ENCODE measurements around the gene C18orf63.
"Not testable (repeated sequence)": the region's sequence is repeated elsewhere in the genome, so short reads cannot be mapped to it uniquely, and the experiment has no call there.

Gene C18orf63

DNA sequence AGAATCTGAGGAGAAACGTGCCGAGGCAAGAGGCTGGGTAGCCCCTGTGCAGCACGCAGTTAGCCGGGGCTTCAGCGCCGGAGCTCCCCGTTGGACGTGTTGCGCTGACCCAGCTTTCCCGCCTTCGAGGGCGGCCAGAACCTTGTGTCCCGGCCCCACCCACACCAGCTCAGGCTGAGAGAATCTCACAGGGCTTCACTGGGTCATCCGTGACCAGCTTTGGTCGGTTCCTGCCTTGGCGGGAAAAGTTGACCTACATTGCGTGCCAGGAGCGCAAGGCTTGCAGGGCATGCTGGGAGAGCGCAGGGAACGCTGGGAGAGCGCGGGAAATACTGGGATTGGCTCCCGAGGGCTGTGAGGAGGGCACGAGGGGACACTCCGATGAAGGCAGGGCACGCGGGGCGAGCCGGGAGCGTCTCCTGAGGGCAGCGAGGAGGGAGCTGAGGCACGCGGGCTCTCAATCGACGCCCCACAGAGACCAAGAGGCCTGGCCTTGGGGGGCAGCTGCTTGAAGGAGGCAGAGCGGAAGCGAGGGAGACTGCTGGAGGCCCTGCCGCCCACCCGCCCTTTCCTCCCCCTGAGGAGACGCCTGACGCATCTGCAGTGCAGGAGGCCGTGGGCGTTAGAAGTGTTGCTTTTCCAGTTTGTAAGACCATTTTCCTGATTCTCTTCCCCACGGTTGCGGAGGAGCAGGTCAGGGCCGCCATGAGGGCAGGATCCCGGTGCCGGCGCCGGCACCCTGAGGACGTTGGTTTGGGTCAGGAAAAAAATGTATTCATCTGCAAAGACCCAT lies at the start of gene C18orf63:
C18orf63 (plus strand) TSS at position 376 of the 793 bp plus-strand sequence. CDS start 2,027 bp downstream, outside the sequence.
- no peak for DNase-seq

DNA sequence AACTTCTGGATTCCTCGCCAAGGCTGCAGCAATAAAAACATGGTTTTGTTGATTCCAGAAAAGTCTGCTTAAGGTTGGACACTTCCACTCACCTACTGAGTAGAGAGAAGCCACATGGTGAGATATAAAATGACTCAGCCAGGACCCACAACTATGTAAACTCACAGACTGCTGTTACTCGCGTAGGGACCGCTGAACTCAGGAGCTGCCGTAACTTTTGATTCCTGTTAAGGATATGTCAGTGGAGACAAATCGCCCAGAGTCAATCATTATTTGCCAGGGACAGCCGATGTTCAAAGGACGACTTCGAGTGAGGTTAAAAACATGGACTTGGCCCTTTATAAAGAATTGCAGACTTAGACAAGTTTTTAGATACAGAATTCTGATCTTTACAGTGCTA lies 49.5 kb upstream of the C18orf63 start:
- no peak for DNase-seq

DNA sequence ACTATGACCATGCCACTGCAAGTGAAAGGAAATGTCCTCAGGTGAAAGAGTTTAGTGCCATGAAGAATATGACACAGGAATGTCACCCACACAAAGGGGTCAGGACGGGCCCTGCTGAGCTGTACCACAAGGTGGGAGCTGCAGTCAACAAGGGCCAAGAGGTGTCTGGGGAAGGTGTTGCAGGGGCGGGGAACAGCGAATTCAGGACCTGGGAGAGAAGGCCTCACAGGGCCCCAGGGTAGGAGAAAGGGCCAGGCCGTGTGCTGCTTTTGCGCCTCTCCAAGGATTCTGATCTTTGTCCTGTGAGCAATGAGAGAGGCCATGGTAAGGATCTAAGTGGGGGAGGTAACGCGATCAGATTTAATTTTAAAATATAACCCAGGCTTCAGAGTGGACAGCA lies 47.5 kb upstream of the C18orf63 start:
- no peak for DNase-seq

DNA sequence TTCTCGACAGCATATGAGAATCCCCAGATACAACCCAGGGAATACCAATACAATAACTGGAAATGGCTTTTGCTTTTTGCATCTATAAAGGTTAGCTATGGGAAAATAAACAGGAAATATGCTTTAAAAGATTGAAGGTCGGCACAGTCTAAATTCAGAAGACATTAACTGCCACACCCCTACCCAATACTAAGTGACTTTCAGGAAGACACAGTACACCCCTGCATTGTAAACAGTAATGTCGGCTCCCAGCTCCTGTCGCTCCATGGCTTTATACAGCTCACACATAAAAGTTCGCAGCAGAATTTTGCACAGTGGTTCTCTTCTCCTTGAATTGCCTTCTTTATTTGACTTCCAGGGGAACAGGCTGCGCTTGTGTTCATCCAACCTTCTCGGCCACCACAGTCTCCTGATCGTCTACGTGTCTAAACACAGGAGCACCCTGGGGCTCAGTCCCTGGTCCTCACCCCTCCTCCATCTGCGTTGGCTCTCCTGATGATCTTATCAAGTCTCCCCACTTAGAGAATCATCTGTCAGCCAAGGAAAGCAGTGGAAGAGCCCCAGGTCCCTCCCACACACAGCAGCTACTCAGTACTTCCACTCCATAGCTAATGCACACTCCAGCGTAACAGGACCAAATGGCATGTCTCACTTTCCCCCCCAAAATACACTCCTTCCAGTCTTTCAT lies 46.6 kb upstream of the C18orf63 start:
- DNase-seq: no peak

DNA sequence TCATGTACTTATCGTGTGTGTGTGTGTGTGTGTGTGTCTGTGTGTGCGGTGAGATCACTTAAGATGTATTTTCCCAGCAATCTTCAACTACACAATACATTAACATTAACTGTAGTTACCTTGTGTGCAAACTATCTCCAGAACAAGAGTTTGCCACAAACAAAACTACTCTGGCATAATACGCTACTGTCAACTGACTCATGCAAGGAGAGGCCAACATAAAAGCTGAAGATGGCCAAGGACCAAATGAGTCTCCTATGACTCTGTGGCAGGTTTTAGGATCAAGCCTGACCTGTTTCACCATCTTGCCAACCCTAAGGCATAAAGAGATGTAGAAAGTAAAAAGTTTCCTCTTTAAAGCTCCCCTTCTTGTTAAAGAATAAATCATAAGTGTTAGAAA lies 44.0 kb upstream of the C18orf63 start:
- no peak for DNase-seq

DNA sequence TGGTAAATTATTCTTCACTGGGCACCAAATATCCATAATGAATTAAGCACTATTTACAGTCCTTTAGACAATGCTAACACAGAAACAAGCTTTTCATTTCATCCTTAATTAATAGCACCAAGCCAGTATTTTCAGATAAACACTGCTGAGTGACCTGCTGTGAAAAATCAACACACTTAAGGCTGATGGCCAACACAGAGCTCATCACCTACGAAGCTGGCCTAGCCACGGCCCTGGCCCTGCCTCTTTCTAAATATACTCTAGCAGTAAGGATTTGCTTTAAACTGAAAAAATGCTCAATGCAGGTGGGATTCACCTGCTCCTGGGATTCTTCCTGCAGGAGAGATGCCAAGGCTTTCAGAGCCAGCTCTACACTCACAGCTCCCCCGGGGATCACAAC lies 42.2 kb upstream of the C18orf63 start:
- DNase-seq: no peak

DNA sequence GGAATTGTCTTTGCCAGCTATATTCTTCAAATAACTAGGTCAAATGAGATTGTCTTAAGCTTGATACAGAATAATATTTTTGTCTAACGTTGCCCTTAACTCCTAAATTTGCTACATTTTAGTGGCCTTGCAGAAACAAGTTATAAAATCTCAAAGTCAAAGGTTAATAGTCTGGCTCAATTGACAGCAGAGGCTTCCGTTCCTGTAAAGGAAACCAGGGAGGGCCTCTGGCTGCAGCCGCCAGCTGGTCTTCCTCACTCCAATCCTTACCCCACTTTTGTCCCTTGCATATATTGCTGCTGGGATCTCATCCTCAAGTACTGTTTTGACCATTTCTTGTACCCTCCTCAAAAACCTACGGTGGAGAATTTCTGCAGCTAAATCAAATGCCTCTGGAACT lies 40.9 kb upstream of the C18orf63 start:
- DNase-seq: no peak

DNA sequence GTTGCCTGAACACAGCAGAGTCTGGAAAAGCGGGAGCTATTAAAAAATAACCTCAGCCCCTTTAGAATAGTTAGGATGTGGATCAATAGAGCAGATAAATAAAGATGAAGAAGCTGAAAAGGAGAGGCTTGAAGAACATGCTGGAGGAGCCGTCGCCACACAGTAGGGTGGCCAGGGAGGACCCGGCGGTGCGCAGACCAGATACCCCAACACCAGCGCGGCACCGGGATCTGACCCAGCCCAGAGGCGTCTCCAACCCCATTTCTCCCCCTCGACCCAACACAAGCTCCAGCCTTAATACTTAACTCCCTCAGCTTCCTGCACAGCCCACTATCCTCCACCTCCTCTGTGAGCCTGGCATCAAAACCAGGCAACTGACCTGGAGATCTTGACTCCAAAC lies 39.9 kb upstream of the C18orf63 start:
- no peak for DNase-seq

DNA sequence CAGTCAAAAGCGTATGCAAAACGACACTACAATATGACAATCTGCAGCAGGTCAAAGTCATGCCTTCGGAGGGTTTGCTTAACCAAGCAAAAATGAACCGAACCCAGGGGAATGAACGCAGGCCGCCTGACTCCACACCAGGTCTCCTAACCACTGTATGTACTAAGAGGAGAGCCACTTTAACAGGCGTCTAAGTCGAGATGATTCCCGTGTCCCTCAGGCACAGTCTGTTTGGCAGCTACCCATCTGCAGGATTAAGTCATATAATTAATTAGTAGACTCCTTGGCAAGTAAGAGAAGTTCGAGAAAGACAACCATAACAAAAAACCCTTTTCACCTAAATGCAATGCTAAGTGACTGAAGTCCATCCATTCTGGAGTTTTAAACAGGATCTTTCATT lies 39.0 kb upstream of the C18orf63 start:
- no peak for DNase-seq

DNA sequence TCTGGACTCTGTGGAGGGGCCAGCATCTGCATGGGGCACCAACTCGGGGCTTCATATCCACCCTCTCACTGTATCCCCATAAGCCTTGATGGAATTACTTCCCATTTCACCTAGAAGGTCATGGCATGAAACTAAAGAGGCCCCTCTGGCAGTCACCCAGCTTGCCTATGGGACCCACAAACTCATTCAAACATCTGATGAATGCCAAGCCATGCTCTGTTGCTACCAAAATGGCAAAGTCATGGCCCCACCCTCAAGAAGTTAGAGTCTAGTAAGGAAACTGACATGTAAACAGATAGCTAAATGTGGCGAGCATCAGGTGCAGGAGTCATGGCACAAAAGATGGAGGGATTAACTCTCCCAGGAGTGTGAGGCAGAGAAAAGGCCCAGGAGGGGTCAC lies 38.3 kb upstream of the C18orf63 start:
- no peak for DNase-seq

DNA sequence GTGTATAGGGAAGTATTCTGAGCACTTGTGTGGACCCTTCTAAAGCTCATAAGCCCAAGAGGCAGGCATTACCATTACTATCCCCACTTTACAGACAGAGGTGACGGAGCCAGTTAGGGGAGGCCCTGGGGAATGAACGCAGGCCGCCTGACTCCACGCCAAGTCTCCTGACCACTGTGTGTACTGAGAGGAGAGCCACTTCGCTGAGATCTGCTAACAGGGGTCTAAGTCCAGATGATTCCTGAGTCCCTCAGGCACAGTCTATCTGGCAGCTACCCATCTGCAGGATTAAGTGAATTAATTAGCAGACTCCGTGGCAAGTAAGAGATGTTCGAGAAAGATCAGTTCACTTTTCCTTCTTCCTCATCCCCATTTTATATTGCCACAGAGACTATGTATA lies 37.6 kb upstream of the C18orf63 start:
- no peak for DNase-seq

DNA sequence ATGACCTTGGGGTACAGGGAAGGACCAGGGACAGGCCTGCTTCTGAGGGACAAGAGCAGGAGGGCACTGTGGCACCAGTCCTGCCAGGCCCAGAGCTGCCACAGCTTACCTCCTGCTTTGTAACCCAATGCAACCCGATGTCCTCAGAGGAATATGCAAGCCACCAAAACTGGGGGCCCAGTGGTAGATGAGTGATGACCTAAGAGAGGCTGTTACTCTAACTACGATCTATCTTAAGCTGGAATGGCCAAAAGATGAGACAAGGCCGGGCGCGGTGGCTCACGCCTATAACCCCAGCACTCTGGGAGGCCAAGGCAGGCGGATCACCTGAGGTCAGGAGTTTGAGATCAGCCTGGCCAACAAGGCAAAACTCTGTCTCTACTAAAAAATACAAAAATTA lies 36.7 kb upstream of the C18orf63 start:
- no peak for DNase-seq

DNA sequence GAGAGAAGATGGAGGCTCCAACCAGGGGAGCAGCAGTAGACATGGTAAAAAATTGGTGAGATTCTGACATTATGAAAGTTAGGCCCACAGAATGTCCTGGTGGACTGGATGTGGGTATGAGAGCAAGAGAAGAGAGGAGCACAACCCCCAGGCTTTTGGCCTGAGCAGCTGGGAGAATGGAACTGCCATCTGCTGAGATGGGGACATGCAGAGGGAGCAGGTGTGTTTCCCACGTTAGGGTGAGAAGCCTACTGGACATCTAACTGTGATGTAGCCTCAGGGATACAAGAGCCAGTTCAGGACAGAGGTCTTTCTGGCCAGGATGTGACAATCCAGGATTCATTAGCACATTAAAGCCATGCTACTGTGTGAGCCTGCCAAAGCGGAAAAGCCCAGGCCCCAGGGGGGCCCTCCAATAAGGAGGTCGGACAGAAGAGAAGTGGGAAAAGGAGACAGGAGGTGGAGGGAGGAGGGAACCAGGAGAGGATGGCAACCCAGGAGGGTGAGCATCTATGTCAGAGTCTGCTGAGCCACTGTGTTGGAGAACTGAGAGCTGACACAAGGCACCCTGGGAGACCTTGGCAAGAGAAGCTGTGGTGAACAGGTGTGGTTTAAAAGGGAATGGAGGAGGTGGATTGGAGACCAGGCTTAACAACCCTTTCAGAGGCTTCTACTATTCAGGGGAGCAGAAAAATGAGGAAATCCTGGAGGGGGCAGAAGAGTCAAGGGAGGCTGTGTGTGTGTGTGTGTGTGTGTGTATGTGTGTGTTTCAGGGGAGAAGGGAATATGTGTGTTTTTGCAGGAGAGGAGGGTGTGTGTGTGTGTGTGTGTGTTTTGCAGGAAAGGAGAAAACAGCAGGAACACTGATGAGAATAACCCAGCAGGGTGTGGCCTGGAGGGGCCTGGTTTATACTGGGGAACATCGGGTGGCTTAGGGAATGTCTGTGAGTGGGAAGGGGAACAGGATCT lies 34.3 kb upstream of the C18orf63 start:
- DNase-seq: no peak

DNA sequence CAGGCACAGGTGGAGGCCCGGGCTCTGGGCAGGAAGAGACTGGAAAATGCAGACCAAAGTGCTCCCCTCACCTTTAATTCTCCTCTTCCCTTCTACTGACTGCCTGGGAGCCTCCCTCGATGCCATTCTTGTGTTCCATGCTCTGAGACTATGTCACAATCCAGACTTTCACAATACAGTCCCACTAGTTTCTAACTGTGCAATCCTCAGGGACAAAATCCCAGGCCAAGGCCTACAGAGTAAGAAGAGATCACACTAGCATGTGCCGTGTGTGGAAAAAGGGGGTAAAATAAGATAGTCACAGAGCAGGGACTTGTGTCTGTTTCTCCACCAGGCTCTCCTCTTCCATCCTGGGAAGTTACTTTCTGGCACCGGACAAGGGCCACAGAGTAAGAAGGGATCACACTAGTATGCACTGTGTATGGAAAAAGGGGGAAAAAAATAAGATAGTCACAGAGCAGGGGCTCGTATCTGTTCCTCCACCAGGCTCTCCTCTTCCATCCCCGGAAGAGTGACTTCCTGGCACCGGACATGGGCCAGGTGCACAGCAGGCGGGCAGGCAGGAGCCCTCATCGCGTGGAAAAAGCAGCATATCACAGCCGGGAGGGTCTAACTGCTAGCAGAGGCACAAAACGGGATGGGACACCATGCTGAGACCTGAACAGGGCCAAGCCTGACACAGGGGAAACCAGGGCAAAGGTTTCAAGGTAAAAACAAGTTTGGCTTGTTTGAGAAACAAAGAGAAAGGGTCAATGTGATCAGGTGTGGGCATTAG lies 33.5 kb upstream of the C18orf63 start:
- no peak for DNase-seq

DNA sequence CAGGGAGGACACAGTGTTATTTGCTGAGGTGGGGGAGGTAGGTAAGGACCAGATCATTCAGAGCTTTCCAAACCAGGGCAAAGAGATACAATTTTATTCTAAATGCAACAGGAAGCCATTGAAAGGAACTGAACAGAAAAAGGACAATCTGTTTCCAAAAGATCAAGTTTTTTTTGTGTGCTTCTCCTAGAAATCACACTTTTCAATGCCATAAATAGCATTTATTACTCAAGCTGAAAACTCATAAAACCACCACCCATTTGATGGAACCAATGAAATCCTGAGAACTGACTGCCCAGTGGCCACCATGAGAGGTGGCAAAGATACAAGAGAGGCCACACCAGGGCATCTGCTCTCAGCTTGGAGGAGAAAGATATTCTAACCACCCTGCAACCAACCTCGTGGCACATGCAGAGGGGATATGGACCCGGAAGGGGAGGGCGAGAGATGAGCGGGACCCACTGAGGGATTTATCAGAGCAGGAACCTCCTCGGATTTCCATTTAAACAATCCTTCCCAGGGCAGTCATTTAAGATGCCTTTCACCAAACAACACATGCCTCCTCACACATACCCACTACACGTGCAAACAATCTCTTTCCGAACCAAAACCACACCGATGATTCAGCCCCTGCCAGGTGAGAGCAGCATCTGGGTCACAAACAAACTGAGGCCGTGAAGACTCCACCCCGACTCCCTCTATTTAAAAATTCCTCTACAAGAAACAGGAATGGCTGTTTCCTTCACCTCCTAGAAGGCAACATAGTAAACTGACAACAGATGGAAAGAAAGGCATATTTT lies 32.7 kb upstream of the C18orf63 start:
- no peak for DNase-seq

DNA sequence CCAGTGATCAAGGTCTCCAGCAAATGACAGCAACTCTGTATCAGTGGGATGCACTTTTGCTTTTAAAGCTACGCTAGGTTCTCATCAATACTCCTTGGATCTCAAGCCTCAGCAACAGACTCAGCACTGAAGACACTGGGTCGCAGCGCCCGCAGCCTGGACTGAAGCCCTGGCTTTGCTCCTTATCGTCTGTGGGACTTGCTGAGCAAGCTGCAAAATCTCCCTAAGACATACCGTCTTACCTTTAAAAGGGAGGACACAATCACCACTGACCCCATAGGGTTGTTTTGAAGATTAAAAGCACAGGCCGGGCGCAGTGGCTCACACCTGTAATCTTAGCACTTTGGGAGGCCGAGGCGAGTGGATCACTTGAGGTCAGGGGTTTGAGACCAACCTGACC lies 32.0 kb upstream of the C18orf63 start:
- DNase-seq: no peak

DNA sequence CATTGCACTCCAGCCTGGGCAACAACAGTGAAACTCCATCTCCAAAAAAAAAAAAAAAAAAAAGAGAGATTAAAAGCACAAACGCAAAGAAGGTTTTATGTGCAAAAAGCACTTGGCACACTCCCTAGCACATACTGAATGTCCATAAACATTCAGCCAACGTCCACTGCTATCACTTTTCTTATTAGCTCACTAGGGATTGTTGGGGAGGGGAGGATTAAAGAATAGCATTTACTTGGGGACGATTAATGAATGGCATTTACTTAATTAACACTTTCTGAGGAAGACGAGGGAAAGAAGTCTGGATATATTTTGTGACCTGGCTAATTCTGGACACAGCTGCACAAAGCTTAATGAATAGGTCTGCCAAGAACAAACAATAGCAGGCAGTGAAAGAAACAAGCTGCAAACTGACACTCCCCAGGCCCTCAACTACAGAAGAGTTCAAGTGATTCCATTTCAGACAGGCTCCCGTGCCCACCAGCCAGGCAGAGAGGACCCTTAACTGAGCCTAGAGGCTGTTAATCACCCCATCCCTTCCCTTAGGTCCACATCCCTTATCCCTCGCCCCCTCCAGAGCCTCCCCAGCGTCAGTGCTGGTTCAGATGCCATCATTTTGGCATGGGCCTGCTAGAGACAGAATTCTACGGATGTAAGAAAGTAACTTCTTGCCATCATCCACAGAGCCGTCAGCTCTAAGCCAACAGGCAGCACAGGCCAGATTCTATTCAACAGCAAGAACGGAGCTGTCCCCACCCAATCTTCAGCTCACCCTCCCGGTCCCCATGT lies 31.3 kb upstream of the C18orf63 start:
- no peak for DNase-seq

DNA sequence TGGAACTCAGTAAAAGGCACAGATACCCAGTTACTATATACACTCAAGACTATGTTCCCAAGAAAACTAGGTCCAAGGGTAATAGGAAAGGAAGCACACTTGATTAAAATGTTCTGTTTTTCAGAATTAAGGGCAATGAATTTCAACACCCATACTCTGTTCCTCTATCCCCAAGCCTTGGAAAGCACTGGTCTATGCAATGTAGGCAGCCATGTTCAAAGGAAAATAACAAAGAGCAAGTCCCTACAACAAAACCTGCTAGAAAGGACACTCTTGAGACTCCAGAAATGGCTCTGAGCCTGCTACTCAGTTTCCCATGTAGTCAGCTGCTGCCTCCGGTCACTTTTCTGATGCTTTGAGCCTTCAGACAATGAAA lies 30.7 kb upstream of the C18orf63 start:
- no peak for DNase-seq

DNA sequence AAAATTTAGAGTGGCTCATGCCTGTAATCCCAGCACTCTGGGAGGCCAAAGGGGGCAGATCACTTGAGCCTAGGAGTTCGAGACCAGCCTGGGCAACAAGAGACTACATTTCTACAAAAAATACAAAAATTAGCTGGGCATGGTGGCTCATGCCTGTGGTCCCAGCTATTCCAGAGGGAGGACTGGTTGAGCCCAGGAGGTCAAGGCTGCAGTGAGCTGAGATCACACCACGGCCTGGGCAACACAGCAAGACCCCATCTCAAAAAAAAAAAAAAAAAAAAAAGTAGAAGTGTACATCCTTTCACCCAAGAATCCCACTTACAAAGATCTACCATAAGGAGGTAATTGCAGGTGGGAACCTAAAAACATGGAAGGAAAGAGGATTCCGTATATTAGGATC lies 30.1 kb upstream of the C18orf63 start:
- DNase-seq: not testable (repeated sequence)

DNA sequence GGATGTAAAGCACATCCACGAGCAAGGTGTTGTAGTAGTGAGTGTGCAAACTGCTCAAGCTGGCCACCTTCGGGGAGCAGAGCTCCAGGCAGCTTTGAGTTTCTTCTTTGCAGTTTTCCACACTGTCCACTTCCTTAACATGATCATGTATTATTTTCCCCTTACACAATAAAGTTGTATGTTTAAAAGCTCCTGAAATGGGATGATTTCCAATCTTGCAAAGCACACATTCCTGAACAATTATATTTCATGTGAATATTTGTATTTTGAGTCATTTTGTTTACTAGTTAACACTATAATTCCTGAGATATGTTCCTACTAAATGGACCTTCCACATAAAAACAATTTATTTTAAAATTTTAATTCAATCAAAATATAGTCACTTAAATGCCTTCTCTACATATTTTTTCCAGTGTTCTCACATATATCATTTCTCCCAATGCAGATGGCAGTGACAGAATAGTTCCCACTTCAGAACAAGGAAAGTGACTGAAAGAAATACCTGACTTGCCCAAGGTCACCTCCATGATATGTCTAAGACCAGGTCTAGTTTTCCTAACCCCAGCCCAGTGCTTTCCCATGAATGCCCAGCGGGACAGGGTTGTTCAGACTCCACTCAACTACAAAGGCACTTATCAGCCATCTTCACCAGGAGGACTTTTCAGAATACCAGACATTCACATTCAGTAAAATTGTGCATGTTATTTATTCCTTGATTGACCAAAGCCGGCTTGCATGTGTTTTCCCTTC lies 29.4 kb upstream of the C18orf63 start:
- no peak for DNase-seq

All from cortex of kidney (tissue), 1 donor.